Measurements from ENCODE around the gene PRRT1B.

Gene PRRT1B

GRCh38 chr9:131582466-131583336 is 37.4 kb downstream of the PRRT1B start:
- DNase-seq (ENCODE audit: low read depth in 2 of 2): no peak
- no peak overlapping the region for H3K4me3 ChIP-seq (replicated peaks in 1 of 2; ENCODE audit: low read depth in 2 of 2, low read length in 2 of 2)
- no peak for TF ChIP-seq CTCF (IDR thresholded peaks at IDR 0.05; ENCODE audit: low read depth, low read length)

DNA sequence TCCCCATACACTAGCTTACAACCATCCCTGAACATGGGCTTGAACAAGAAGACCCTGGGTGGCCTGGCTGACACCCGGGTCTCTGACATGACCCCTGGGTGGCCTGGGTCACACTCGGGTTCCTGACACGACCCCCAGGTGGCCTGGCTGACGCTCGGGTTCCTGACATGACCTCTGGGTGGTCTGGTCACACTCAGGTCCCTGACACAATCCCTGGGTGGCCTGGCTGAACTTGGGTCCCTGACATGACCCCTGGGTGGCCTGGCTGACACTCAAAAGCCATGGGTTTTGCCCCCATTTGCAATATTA is 38.0 kb downstream of the PRRT1B start:
- no peak for DNase-seq (ENCODE audit: low read depth in 2 of 2)
- TF ChIP-seq CTCF (IDR thresholded peaks at IDR 0.05; ENCODE audit: low read depth, low read length): no peak
- no peak overlapping the region for H3K4me3 ChIP-seq (replicated peaks in 1 of 2; ENCODE audit: low read depth in 2 of 2, low read length in 2 of 2)

- no peak overlapping the region for H3K4me3 ChIP-seq (replicated peaks in 1 of 2; ENCODE audit: low read depth in 2 of 2, low read length in 2 of 2)
- no peak for TF ChIP-seq CTCF (IDR thresholded peaks at IDR 0.05; ENCODE audit: low read depth, low read length)
- no peak for DNase-seq (ENCODE audit: low read depth in 2 of 2)
Measured at GRCh38 chr9:131583836-131584555, 38.7 kb downstream of the PRRT1B start.

GRCh38 chr9:131584858-131585257 is 39.5 kb downstream of the PRRT1B start:
- DNase-seq (ENCODE audit: low read depth in 2 of 2): no peak
- no peak overlapping the region for H3K4me3 ChIP-seq (replicated peaks in 1 of 2; ENCODE audit: low read depth in 2 of 2, low read length in 2 of 2)
- no peak for TF ChIP-seq CTCF (IDR thresholded peaks at IDR 0.05; ENCODE audit: low read depth, low read length)

DNA sequence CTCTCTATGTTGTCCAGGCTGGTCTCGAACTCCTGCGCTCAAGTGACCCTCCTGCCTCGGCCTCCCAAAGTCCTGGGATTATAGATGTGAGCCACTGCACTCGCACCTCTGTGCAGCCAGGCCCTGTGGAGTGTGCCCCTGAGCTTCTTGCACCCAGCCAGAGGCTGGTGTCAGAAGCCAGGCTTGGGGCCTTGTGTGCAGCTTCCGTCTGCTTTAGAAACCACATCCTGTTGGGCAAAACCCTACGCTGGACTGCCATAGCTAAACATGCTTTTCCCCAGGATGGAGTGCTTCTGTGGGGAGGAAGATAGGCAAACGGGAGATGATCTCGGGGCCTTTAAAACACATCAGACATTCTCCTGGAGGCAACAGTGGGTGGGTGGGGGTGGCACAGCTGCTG is 40.1 kb downstream of the PRRT1B start:
- DNase-seq (ENCODE audit: low read depth in 2 of 2): peak; percentile 17 to 23
- no peak for TF ChIP-seq CTCF (IDR thresholded peaks at IDR 0.05; ENCODE audit: low read depth, low read length)
- H3K4me3 ChIP-seq (replicated peaks in 1 of 2; ENCODE audit: low read depth in 2 of 2, low read length in 2 of 2): no peak overlapping the region

GRCh38 chr9:131587331-131587730 is 42.0 kb downstream of the PRRT1B start:
- no peak for TF ChIP-seq CTCF (IDR thresholded peaks at IDR 0.05; ENCODE audit: low read depth, low read length)
- no peak for DNase-seq (ENCODE audit: low read depth in 2 of 2)
- H3K4me3 ChIP-seq (replicated peaks in 1 of 2; ENCODE audit: low read depth in 2 of 2, low read length in 2 of 2): no peak overlapping the region

All from cardiac fibroblast (primary cell).